ENCODE measurements around the gene KAT6B. TPM values are rescaled to one million over a fixed set of nuclear protein-coding genes. Genes with fewer than 3 reads are reported as not detected.

Gene KAT6B
- total RNA-seq, 4 donors from 2014 or later: 34.2 to 84.2 (median 47.3) TPM

- TF ChIP-seq POLR2AphosphoS5 (IDR thresholded peaks at IDR 0.05) (no peak), EP300 (IDR thresholded peaks at IDR 0.05) (no peak), POLR2A (IDR thresholded peaks at IDR 0.05) (no peak)
- TF ChIP-seq, protein P1, sequence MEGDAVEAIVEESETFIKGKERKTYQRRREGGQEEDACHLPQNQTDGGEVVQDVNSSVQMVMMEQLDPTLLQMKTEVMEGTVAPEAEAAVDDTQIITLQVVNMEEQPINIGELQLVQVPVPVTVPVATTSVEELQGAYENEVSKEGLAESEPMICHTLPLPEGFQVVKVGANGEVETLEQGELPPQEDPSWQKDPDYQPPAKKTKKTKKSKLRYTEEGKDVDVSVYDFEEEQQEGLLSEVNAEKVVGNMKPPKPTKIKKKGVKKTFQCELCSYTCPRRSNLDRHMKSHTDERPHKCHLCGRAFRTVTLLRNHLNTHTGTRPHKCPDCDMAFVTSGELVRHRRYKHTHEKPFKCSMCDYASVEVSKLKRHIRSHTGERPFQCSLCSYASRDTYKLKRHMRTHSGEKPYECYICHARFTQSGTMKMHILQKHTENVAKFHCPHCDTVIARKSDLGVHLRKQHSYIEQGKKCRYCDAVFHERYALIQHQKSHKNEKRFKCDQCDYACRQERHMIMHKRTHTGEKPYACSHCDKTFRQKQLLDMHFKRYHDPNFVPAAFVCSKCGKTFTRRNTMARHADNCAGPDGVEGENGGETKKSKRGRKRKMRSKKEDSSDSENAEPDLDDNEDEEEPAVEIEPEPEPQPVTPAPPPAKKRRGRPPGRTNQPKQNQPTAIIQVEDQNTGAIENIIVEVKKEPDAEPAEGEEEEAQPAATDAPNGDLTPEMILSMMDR (IDR thresholded peaks at IDR 0.05): no peak
- 82% methylated on average over 4 of the region's 4 CpGs for WGBS
- H3K27ac ChIP-seq: no peak overlapping the region
- no peak overlapping the region for H3K4me3 ChIP-seq
- no peaks in the 10 kb centered on the region for H3K27me3 ChIP-seq
- H3K9me3 ChIP-seq: no peaks in the 10 kb centered on the region
- no peak for DNase-seq (ENCODE audit: low spot score in 2 of 2)
- peaks cover 75% of the 10 kb centered on the region for H3K4me1 ChIP-seq
- H3K36me3 ChIP-seq: no peaks in the 10 kb centered on the region
Observed at GRCh38 chr10:74925708-74926107, 99.3 kb downstream of the KAT6B start.

- Histone ChIP-seq H3K27ac (peak overlapping the region; percentile 25), H3K4me3 (no peak overlapping the region), H3K4me1 (peaks cover 69% of the 10 kb centered on the region), H3K36me3 (no peaks in the 10 kb centered on the region), H3K27me3 (no peaks in the 10 kb centered on the region), H3K9me3 (no peaks in the 10 kb centered on the region)
- DNase-seq (ENCODE audit: low spot score in 2 of 2): no peak
- TF ChIP-seq, protein P1 (IDR thresholded peaks at IDR 0.05): no peak
- TF ChIP-seq EP300 (IDR thresholded peaks at IDR 0.05) (no peak), POLR2A (IDR thresholded peaks at IDR 0.05) (no peak), POLR2AphosphoS5 (IDR thresholded peaks at IDR 0.05) (no peak)
- 77% methylated on average over 4 of the region's 4 CpGs for WGBS
Observed at GRCh38 chr10:74926791-74927585, 100.6 kb downstream of the KAT6B start.

DNA sequence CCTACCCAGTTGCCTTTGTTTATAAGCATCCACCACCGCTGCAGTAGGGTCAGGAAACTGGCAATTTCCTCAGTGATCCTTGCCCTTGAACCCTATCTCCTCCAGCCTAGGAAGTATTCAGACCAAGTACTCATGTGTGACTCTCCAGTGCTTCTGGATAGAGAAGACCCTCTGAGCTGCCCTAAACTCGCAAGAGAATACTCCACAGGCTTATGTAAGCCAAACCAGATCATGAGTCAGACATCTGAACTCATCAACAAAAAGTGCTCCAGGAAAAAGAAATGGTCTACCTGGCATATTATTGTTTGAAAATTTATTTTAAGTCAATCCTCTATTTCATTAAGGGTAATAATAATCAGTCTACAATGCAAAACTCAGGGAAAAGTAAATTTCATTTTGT lies 101.3 kb downstream of the KAT6B start:
- no peaks in the 10 kb centered on the region for H3K27me3 ChIP-seq
- WGBS: 71% methylated on average over 2 of the region's 2 CpGs
- H3K4me1 ChIP-seq: peaks cover 63% of the 10 kb centered on the region
- no peak overlapping the region for H3K4me3 ChIP-seq
- H3K9me3 ChIP-seq: no peaks in the 10 kb centered on the region
- no peak for DNase-seq (ENCODE audit: low spot score in 2 of 2)
- no peak overlapping the region for H3K27ac ChIP-seq
- TF ChIP-seq POLR2A (IDR thresholded peaks at IDR 0.05): no peak
- TF ChIP-seq POLR2AphosphoS5 (IDR thresholded peaks at IDR 0.05): no peak
- no peaks in the 10 kb centered on the region for H3K36me3 ChIP-seq

DNA sequence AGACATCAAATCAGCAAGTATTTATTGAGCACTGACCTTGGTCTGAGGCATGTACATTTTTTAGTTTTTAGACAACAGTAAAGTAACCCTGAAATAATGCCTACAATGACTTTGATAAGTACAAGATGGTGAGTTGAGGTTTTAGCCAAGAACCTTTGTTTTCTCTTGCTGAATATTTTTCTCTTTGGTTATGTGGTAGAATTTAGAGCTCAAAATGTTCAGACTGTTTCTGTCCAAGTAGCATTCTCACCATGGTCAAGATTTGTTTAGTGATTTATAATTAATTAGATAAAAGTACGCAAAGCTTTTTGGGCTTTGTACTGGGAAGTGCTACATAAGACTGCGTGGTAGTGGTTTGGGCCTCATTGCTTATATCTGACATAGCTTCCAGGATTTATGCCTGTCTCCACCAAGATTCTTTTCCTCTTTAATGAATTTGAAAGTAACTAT lies 102.4 kb downstream of the KAT6B start:
- Histone ChIP-seq H3K36me3 (no peaks in the 10 kb centered on the region), H3K9me3 (no peaks in the 10 kb centered on the region), H3K27ac (no peak overlapping the region), H3K4me1 (peaks cover 55% of the 10 kb centered on the region), H3K4me3 (no peak overlapping the region), H3K27me3 (no peaks in the 10 kb centered on the region)
- DNase-seq (ENCODE audit: low spot score in 2 of 2): no peak
- WGBS: 76% methylated on average over 2 of the region's 2 CpGs
- TF ChIP-seq POLR2A (IDR thresholded peaks at IDR 0.05) (no peak), POLR2AphosphoS5 (IDR thresholded peaks at IDR 0.05) (no peak), EP300 (IDR thresholded peaks at IDR 0.05) (no peak)
- TF ChIP-seq, protein P1 (IDR thresholded peaks at IDR 0.05): no peak

DNA sequence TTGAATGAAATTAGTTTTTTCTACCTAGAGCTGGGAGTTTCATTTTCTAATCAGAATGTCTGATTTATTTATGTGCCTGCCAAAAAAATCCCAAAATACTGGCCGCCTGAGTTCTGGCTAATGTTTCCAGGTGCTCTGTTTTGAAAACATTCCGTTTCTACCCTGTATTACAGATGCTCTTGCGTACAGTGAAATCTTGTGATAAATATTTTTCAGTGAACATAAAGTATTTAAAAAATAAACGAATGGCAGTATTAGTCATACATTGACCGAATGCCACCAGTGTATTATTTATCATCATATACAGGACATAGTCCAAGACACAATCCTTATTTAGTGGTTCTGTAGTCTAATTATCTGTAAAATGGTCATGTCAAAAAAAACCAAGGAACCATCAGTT lies 102.8 kb downstream of the KAT6B start:
- Histone ChIP-seq H3K9me3 (no peaks in the 10 kb centered on the region), H3K36me3 (no peaks in the 10 kb centered on the region), H3K4me1 (peaks cover 53% of the 10 kb centered on the region), H3K27ac (no peak overlapping the region), H3K4me3 (no peak overlapping the region), H3K27me3 (no peaks in the 10 kb centered on the region)
- 42% methylated on average over 5 of the region's 5 CpGs for WGBS
- no peak for DNase-seq (ENCODE audit: low spot score in 2 of 2)
- TF ChIP-seq, protein P1 (IDR thresholded peaks at IDR 0.05): no peak
- TF ChIP-seq POLR2A (IDR thresholded peaks at IDR 0.05): no peak
- no peak for TF ChIP-seq POLR2AphosphoS5 (IDR thresholded peaks at IDR 0.05)
- TF ChIP-seq EP300 (IDR thresholded peaks at IDR 0.05): no peak
